NCI-H446 treated with DMSO at 0.1 percent for 48 hours (cell line): ENCODE data around the gene CSNK1E.
A peak's percentile ranks its signal among the peaks of the same experiment; 100 is the strongest.
"Not testable (repeated sequence)": the region's sequence is repeated elsewhere in the genome, so short reads cannot be mapped to it uniquely, and the experiment has no call there.

Source experiments
- DNase-seq: peaks from one replicate; lab custom pipeline; 2025; lab: John Stamatoyannopoulos, UW

CSNK1E gene

GRCh38 chr22:38317122-38317994, at the start of gene CSNK1E:
CSNK1E (minus strand) TSS chr22:38317433; CDS start chr22:38314157, 3,276 bp downstream.
- peak; percentile 30 for DNase-seq

GRCh38 chr22:38365829-38366228, 48.6 kb upstream of the CSNK1E start:
- not testable (repeated sequence) for DNase-seq

GRCh38 chr22:38365174-38365573, 47.9 kb upstream of the CSNK1E start:
- not testable (repeated sequence) for DNase-seq

GRCh38 chr22:38360560-38360959, 43.3 kb upstream of the CSNK1E start:
- DNase-seq = not testable (repeated sequence)

- DNase-seq = not testable (repeated sequence)
These were observed 42.6 kb upstream of the CSNK1E start for GRCh38 chr22:38359817-38360216.

- DNase-seq = not testable (repeated sequence)
These were observed 40.7 kb upstream of the CSNK1E start for GRCh38 chr22:38357971-38358370.

GRCh38 chr22:38355275-38355674, 38.0 kb upstream of the CSNK1E start:
- no peak for DNase-seq

GRCh38 chr22:38353701-38354100, 36.5 kb upstream of the CSNK1E start:
- no peak for DNase-seq

GRCh38 chr22:38353142-38353629, 36.0 kb upstream of the CSNK1E start:
- DNase-seq = no peak

GRCh38 chr22:38352436-38352835, 35.2 kb upstream of the CSNK1E start:
- no peak for DNase-seq

- DNase-seq = no peak
These were observed 33.5 kb upstream of the CSNK1E start for GRCh38 chr22:38350444-38351359.

- DNase-seq = no peak
These were observed 31.7 kb upstream of the CSNK1E start for GRCh38 chr22:38348751-38349496.

- DNase-seq = no peak
These were observed 30.9 kb upstream of the CSNK1E start for GRCh38 chr22:38347944-38348750.

- no peak for DNase-seq
These were observed 30.1 kb upstream of the CSNK1E start for GRCh38 chr22:38347181-38347943.

GRCh38 chr22:38346506-38346905, 29.3 kb upstream of the CSNK1E start:
- no peak for DNase-seq

GRCh38 chr22:38345782-38346181, 28.5 kb upstream of the CSNK1E start:
- DNase-seq = no peak

- not testable (repeated sequence) for DNase-seq
These were observed 22.7 kb upstream of the CSNK1E start for GRCh38 chr22:38339893-38340292.

GRCh38 chr22:38338772-38339379, 21.6 kb upstream of the CSNK1E start:
- DNase-seq = no peak

- no peak for DNase-seq
These were observed 19.5 kb upstream of the CSNK1E start for GRCh38 chr22:38336699-38337098.

- DNase-seq = no peak
These were observed 17.8 kb upstream of the CSNK1E start for GRCh38 chr22:38335077-38335476.
